ENCODE results near the gene NTM. TPM values are rescaled to one million over a fixed set of nuclear protein-coding genes. Genes with fewer than 3 reads are reported as not detected.

Gene NTM
- total and polyA plus RNA-seq, 12 donors: 0.43 to 3.0 (median 1.3) TPM

DNA sequence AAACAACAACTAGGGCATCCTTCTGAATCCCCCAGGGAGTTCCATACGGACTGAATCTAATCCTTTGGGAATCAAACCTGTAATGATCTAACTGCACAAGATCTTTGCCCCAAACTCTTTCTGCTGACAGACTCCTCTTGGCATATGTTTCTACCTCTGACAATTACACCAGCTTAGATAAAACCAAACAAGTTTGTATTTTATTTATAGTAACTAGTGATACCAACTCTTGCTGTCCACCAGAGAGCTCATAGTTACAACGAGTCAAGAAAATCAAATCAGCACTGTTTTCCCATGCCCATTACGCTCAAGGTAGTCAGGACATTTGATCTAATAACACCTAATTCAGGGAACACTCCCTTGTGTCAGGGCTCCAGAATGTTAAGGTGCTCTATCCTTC is 972.0 kb downstream of the NTM start:
- peaks cover 0 to 14% (median 0%) of the 10 kb centered on the region in 9 donors for H3K4me1 ChIP-seq
- peak in 2 of 8 donors; percentile 46 to 67 for ATAC-seq
- H3K27me3 ChIP-seq: no peaks in the 10 kb centered on the region
- no peaks in the 10 kb centered on the region for H3K9me3 ChIP-seq
- no peak for DNase-seq
- H3K4me3 ChIP-seq: no peak overlapping the region
- TF ChIP-seq, protein P1, sequence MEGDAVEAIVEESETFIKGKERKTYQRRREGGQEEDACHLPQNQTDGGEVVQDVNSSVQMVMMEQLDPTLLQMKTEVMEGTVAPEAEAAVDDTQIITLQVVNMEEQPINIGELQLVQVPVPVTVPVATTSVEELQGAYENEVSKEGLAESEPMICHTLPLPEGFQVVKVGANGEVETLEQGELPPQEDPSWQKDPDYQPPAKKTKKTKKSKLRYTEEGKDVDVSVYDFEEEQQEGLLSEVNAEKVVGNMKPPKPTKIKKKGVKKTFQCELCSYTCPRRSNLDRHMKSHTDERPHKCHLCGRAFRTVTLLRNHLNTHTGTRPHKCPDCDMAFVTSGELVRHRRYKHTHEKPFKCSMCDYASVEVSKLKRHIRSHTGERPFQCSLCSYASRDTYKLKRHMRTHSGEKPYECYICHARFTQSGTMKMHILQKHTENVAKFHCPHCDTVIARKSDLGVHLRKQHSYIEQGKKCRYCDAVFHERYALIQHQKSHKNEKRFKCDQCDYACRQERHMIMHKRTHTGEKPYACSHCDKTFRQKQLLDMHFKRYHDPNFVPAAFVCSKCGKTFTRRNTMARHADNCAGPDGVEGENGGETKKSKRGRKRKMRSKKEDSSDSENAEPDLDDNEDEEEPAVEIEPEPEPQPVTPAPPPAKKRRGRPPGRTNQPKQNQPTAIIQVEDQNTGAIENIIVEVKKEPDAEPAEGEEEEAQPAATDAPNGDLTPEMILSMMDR (IDR thresholded peaks at IDR 0.05): no peak
- no peaks in the 10 kb centered on the region for H3K36me3 ChIP-seq
- 25 to 45% methylated on average over 3 of the region's 3 CpGs for WGBS, 2 donors
- intact Hi-C loops (cut with DNase I): no loop called here
- no peak overlapping the region for H3K27ac ChIP-seq

DNA sequence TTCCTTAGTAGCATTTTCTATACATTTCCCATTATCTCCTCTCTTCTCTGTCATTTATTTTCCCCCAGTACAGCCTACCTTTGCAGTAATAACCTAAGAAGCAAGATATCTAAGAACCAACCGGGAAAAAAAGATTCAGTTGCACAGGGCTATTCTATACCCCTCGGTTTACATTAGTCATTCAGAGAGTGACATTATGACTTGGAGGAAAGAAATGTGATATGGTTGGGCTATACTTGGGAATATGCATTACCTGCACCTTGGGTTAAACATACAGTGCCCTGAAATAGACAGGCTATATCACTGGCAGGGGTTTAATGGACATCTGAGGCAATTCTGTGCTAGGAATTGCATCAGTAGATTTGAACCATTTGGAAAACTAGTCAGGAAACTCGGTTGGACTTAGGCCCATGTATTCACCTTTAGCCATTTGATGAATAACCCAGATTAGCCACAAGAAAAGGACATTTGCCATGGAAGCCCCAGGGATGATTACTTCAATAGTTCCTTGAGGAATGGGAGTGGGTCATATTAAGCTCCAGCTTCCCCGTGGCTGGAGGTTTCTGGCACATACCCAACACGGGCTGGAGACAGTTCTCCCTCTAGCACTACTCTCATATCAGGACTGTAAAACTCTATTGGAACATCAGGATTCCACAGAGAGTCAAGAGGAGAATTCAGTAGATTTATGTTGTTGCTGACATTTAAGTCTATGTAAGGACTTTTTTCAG is 973.2 kb downstream of the NTM start:
- WGBS, 2 donors: 37 to 45% methylated on average over 5 of the region's 5 CpGs
- intact Hi-C loops (cut with DNase I): no loop called here
- Histone ChIP-seq H3K9me3 (no peaks in the 10 kb centered on the region), H3K4me1 (peaks cover 0 to 14% (median 0%) of the 10 kb centered on the region in 9 donors), H3K36me3 (no peaks in the 10 kb centered on the region), H3K4me3 (no peak overlapping the region), H3K27me3 (no peaks in the 10 kb centered on the region), H3K27ac (no peak overlapping the region)
- ATAC-seq: no peak
- TF ChIP-seq, protein P1 (IDR thresholded peaks at IDR 0.05): no peak
- no peak for DNase-seq

DNA sequence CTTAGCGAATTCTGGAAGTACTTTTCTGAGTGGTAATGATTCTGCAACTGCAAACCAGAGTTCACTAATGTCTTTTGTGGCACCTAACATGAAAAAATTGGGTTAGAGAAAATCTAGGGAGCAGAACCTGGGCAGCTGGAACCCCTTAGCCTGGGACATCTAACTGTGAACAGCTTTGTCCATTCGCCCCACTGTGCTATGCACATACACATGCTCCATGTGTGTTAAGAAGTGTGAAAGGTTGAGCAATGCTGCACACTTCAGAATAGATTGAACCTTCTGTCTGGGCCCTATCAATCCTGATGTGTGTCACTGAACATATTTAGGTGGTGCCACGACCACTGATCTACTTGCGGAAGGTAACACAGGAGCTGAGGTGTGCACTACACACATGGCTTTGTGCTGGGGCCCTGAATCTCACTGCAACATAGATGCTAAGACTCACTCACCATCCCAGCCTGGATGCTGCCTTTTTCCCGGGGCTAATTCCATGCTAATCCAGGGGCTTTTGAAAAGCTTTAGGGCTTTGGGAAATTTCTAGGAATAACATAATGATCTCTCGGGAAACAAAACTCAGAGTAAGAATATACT is 976.2 kb downstream of the NTM start:
- 78 to 81% methylated on average over 6 of the region's 6 CpGs for WGBS, 2 donors
- intact Hi-C loops (cut with DNase I): no loop called here

More for the DNA sequence above, 976.2 kb downstream of the NTM start:
- no peaks in the 10 kb centered on the region for H3K36me3 ChIP-seq
- H3K4me1 ChIP-seq: peaks cover 0 to 23% (median 0%) of the 10 kb centered on the region in 9 donors
- no peaks in the 10 kb centered on the region for H3K9me3 ChIP-seq
- ATAC-seq: no peak
- H3K27me3 ChIP-seq: no peaks in the 10 kb centered on the region
- no peak overlapping the region for H3K4me3 ChIP-seq
- no peak for DNase-seq
- TF ChIP-seq, protein P1 (IDR thresholded peaks at IDR 0.05): no peak
- H3K27ac ChIP-seq: no peak overlapping the region
